Activated T-helper 17 cell treated with anti-CD3 and anti-CD28 coated beads, Interleukin-2, amount 50 U/mL, for 72 hours (primary cell): ENCODE measurements around the gene PFAS. TPM values are rescaled to one million over a fixed set of nuclear protein-coding genes. Genes with fewer than 3 reads are reported as not detected.
"Not testable (repeated sequence)": the region's sequence is repeated elsewhere in the genome, so short reads cannot be mapped to it uniquely, and the experiment has no call there.

Experiments used
- ATAC-seq: fragments of 150-1000 bp; cut with Tn5 transposase; replicated peaks from 2 replicates; pipeline ENCODE4 v1.10.0; 2021; ENCODE audit warnings: mild to moderate bottlenecking, moderate library complexity
- H3K27ac Mint-ChIP-seq: one replicate; pipeline ENCODE4 v1.8.0; 2022; ENCODE audit warnings: mixed read lengths
- H3K27me3 Mint-ChIP-seq: one replicate; pipeline ENCODE4 v1.8.0; 2022; ENCODE audit warnings: mixed read lengths
- H3K36me3 Mint-ChIP-seq: one replicate; pipeline ENCODE4 v1.8.0; 2022; ENCODE audit warnings: low read depth, mild to moderate bottlenecking, mixed read lengths
- H3K4me1 Mint-ChIP-seq: one replicate; pipeline ENCODE4 v1.8.0; 2022; ENCODE audit warnings: mixed read lengths
- H3K4me3 Mint-ChIP-seq: one replicate; pipeline ENCODE4 v1.8.0; 2022; ENCODE audit warnings: mild to moderate bottlenecking, mixed read lengths
- H3K9me3 Mint-ChIP-seq: one replicate; pipeline ENCODE4 v1.8.0; 2022; ENCODE audit warnings: mixed read lengths
- total RNA-seq, 2 donors: library from RNA; stranded (reverse); gene quantifications; one replicate each; pipeline ENCODE4 v1.2.3, GENCODE V29; 2022

The PFAS gene
- total RNA-seq: 100 to 1,000 TPM in 1 of 2 donors, 10 to 100 TPM in 1; 53.9 to 143 TPM

DNA sequence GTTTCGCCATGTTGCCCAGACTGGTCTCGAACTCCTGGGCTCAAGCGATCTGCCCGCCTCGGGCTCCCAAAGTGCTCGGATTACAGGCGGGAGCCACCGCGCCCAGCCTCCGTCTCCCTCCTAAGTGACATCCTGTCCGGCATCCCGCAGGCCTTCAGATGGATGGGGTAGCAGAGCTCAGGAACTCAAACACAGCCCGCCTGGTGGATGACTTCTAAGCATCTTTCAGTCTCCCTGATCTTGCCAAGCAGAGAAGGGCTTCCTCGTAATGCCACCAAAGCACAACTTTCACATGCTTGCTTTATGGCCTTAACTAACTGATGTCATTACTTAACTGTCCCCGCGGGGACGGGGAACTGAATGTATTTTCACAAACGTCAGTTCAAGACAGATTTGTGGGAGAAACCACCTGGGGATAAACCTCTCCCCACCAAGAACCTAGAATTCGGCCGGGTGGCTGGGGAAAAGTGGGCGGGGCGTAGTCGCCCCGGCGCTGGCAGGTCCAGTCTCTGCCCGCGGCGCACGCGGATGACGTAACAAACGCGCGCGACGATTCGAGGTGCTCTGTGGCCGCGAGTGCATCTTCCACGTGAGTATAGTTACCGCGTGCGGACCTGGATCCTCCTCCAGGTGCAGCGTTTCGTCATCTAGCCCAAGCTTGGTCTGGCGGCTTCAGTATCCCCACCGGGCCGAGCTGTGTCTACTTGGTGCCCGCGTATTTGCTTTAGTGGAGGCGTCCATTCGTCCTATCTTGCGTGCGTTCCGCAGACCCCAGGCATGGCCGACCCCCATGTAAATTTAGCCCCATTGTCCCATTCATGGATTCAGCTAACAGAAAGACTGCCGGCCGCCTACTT lies at the start of gene PFAS:
Gene PFAS, plus strand, starts transcription at position 539 of the 857 bp plus-strand sequence. CDS start 4,649 bp downstream, outside the sequence.
- peak within 1 kb of the TSS; percentile 100 for H3K4me3 Mint-ChIP-seq
- peaks cover 24% of the 10 kb centered on the region for H3K4me1 Mint-ChIP-seq
- H3K27me3 Mint-ChIP-seq: no peaks in the 10 kb centered on the region
- peaks cover 59% of the 10 kb centered on the region for H3K36me3 Mint-ChIP-seq
- peak; percentile 63 for ATAC-seq
- peak within 1 kb of the TSS; percentile 99 for H3K27ac Mint-ChIP-seq
- H3K9me3 Mint-ChIP-seq: no peaks in the 10 kb centered on the region

- no peaks in the 10 kb centered on the region for H3K27me3 Mint-ChIP-seq
- H3K27ac Mint-ChIP-seq: no peak overlapping the region
- no peak overlapping the region for H3K4me3 Mint-ChIP-seq
- no peak for ATAC-seq
- H3K4me1 Mint-ChIP-seq: peaks cover under 1% of the 10 kb centered on the region
- no peaks in the 10 kb centered on the region for H3K9me3 Mint-ChIP-seq
- peaks cover 54% of the 10 kb centered on the region for H3K36me3 Mint-ChIP-seq
Observed at GRCh38 chr17:8204761-8205555, 44.1 kb upstream of the PFAS start.

- H3K27ac Mint-ChIP-seq: no peak overlapping the region
- peaks cover 62% of the 10 kb centered on the region for H3K36me3 Mint-ChIP-seq
- no peak overlapping the region for H3K4me3 Mint-ChIP-seq
- H3K27me3 Mint-ChIP-seq: no peaks in the 10 kb centered on the region
- ATAC-seq: no peak
- peaks cover 10% of the 10 kb centered on the region for H3K4me1 Mint-ChIP-seq
- H3K9me3 Mint-ChIP-seq: no peaks in the 10 kb centered on the region
Observed at GRCh38 chr17:8206536-8206935, 42.6 kb upstream of the PFAS start.

DNA sequence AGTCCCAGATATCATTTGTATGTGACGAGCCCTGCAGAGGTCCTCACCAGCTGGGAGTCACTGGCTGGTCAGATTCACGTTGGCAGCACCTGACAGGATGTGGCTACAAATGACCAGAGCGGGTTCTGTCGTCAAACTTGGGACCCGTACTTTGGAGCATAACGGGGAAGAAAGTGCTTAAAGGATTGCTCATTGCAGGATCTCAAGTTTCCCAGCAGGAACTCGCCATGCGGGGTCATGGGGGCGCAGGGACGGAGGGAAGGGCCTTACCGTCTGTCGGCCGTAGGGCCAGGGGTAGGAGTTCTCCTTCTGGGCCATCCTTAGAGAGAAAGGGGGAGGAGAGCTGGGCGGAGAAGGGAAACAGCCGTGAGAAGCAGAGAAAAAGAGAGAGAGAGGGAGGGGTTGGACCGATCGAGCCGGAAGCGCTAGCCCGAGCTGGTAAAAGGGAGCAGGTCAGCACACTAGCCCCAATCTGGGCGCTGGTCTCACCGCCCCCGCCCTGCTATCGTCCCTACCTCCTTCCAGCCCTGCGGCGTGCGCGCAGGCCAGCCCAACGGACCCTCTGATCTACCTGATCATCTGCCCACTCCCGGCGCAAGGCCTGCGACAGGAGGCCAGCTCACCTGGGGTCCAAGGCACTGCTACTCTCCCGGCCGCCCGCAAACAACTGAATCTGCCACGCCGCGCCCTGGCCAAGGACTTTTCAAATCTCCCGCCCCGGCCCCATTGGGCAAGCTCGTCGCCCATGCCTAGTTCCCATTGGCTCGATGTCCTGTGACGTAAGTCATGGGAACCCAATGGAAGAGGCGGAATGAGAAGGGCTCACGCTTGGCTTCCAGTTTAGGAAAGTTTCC lies 39.0 kb upstream of the PFAS start, which contains the start of gene AURKB:
Gene AURKB, minus strand, starts transcription at position 669 of the 854 bp plus-strand sequence. Its CDS starts 351 bp downstream, at position 318.
- Mint-ChIP-seq H3K27ac (peak within 1 kb of the TSS; percentile 92), H3K4me1 (peaks cover 11% of the 10 kb centered on the region), H3K27me3 (no peaks in the 10 kb centered on the region), H3K9me3 (no peaks in the 10 kb centered on the region), H3K36me3 (peaks cover 49% of the 10 kb centered on the region), H3K4me3 (peak within 1 kb of the TSS; percentile 96)
- ATAC-seq: peak; percentile 99

DNA sequence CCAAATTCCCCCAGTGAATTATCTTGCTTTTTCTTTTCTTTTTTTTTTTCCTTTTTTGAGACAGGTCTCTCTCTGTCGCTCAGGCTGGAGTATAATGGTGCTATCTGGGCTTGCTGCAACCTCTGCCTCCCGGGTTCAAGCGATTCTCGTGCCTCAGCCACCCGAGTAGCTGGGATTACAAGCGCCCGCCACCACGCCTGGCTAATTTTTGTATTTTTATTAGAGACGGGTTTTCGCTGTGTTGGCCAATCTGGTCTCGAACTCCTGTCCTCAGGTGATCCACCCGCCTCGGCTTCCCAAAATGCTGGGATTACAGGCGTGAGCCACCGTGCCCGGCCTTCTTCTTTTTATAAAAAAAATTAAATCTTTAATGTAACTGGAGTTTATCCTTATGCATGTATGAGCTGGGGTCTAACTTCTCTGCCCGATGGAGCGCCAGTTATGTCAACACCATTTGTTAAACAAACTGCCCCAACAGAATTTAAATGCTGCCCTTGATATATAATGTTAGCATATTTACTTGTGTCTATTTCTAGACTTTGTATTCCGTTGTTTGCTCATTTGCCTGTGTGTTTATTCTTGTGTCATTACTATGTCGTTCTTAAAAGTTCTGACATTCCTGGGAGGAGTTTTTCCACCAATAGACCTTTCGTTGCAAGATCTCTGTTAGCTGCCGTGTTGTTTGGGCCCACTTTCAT lies 38.2 kb upstream of the PFAS start:
- H3K36me3 Mint-ChIP-seq: peaks cover 41% of the 10 kb centered on the region
- H3K4me3 Mint-ChIP-seq: peak overlapping the region; percentile 96
- peaks cover 11% of the 10 kb centered on the region for H3K4me1 Mint-ChIP-seq
- H3K27ac Mint-ChIP-seq: peak overlapping the region; percentile 92
- peak; percentile 36 for ATAC-seq
- H3K27me3 Mint-ChIP-seq: no peaks in the 10 kb centered on the region
- no peaks in the 10 kb centered on the region for H3K9me3 Mint-ChIP-seq

DNA sequence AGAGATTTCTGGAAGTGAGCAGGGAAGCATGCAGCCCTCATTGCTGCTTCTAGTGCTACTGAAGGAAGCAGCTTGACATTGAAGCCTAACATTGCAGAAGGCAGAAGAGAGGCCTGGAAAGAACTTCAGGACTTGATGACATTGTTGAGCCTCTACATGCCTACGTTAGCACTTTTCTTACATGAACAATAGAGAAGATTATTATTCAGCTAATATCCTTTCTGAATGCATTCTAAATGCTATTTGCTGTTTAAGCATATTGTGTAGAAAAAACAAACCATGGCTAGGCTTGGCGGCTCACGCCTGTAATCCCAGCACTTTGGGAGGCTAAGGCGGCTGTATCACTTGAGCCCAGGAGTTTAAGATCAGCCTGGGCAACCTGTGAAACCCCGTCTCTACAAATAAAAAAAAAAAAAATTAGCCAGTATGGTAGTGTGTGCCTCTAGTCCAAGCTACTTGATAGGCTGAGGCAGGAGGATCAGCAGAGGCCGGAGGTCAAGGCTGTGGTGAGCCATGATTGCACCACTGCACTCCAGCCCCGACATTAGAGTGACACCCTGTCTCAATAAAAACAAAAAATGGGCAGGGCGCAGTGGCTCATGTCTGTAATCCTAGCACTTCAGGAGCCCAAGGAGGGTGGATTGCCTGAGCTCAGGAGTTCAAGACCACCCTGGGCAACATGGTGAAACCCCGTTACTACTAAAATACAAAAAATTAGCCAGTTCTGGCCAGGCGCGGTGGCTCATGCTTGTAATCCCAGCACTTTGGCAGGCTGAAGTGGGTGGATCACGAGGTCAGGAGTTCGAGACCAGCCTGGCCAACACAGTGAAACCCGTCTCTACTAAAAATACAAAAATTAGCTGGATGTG lies 36.5 kb upstream of the PFAS start:
- no peak overlapping the region for H3K27ac Mint-ChIP-seq
- H3K27me3 Mint-ChIP-seq: no peaks in the 10 kb centered on the region
- no peaks in the 10 kb centered on the region for H3K9me3 Mint-ChIP-seq
- no peak for ATAC-seq
- peaks cover 11% of the 10 kb centered on the region for H3K4me1 Mint-ChIP-seq
- peaks cover 25% of the 10 kb centered on the region for H3K36me3 Mint-ChIP-seq
- no peak overlapping the region for H3K4me3 Mint-ChIP-seq

DNA sequence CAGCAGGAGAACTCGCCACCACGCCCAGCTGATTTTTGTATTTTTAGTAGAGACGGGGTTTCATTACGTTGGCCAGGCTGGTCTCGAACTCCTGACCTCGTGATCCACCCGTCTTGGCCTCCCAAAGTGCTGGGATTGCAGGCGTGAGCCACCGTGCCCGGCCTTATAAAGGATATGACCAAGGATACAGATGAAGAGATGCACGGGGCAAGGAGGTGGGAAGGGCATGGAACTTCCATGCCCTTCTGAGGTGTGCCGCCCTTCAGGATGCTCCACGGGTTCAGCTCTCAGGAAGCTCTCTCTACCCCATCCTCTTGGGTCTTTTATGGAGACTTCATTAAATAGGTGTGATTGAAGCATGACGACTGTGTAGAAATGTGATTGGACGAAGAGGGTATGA lies 35.1 kb upstream of the PFAS start:
- H3K27me3 Mint-ChIP-seq, H3K4me3 Mint-ChIP-seq: not testable (repeated sequence)

GRCh38 chr17:8220783-8221662 lies 28.1 kb upstream of the PFAS start:
- H3K27ac Mint-ChIP-seq: peak overlapping the region; percentile 98
- no peaks in the 10 kb centered on the region for H3K9me3 Mint-ChIP-seq
- no peaks in the 10 kb centered on the region for H3K27me3 Mint-ChIP-seq
- peak; percentile 40 for ATAC-seq
- H3K4me3 Mint-ChIP-seq: peak overlapping the region; percentile 85
- peaks cover 19% of the 10 kb centered on the region for H3K4me1 Mint-ChIP-seq
- peaks cover 32% of the 10 kb centered on the region for H3K36me3 Mint-ChIP-seq

More for the DNA sequence above, 35.1 kb upstream of the PFAS start:
- H3K9me3 Mint-ChIP-seq, ATAC-seq, H3K27ac Mint-ChIP-seq: not testable (repeated sequence)
- Mint-ChIP-seq H3K4me1 (peaks cover 11% of the 10 kb centered on the region), H3K36me3 (peaks cover 18% of the 10 kb centered on the region)

DNA sequence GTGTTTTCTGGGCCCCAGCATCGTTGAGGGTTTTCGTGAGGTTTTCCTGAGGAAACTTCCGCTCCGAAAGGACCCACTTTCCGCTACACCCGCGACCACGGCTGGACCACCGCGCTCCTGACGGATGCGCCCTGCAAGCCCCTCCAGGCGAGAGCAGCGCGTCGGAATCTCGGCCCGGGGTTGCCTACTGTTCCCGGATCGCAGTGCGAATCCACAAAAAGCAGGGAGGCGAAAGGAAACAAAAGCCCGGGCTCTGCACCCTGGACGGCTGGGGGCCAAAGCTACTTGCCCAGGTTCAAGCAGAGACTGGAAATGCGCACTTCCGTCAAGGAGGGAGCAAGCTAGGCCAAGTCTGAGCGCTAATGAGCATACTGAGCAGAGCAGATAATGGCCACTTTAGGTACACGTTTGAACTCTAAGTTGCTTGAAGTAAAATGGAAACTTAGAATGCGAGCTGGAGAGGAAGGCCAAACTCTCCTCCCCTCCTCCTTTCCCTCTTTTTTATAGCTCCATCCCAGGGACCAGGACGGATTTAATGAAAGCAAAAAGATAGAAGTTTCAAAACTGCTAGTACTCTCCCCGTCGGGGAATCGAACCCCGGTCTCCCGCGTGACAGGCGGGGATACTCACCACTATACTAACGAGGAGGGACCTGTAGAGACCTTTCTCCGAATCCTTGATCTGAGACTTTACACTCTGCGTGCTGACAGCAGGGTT lies 27.3 kb upstream of the PFAS start:
- Mint-ChIP-seq H3K27ac (peak overlapping the region; percentile 98), H3K36me3 (peaks cover 40% of the 10 kb centered on the region), H3K4me1 (peaks cover 27% of the 10 kb centered on the region), H3K4me3 (peak overlapping the region; percentile 85), H3K27me3 (no peaks in the 10 kb centered on the region), H3K9me3 (peaks cover 3% of the 10 kb centered on the region)
- ATAC-seq: peak; percentile 64

GRCh38 chr17:8222380-8222629 lies 26.8 kb upstream of the PFAS start:
- no peaks in the 10 kb centered on the region for H3K27me3 Mint-ChIP-seq
- H3K9me3 Mint-ChIP-seq: peaks cover 3% of the 10 kb centered on the region
- H3K4me1 Mint-ChIP-seq: peaks cover 32% of the 10 kb centered on the region
- peaks cover 44% of the 10 kb centered on the region for H3K36me3 Mint-ChIP-seq
- peak overlapping the region; percentile 85 for H3K4me3 Mint-ChIP-seq
- ATAC-seq: peak; percentile 53
- peak overlapping the region; percentile 98 for H3K27ac Mint-ChIP-seq

DNA sequence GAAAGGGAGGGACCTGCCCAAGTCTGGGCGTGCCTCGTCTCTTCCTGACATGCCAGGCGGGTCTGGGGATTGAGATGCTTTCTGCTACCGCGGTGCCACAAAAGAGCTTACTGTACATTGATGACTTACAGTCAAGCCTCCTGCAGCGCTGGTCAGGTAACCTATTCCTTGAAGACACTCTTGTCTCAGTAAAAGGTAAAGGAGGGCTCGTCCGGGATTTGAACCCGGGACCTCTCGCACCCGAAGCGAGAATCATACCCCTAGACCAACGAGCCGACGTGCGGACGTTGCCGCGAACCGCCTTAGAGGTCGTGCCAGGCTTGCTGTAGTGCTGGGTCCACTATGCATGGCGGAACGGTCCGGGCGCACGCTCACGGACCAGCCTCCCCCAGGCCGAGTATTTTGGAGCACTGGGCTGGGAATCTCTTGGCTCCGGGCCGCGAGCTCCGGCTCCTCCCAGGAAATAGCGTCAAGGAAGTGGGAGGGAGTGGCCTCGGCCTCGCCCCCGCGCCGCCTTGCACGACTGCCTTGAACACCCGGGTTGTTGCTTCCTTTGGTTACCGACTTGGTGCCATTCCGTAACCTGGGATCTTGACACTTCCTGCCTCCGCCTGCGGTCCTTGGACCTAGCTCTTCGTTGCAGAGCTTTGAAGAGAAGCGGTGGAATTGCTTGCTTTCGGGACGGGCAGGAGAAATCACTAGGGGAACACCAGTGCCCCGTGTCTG lies 26.3 kb upstream of the PFAS start:
- H3K4me1 Mint-ChIP-seq: peaks cover 37% of the 10 kb centered on the region

More for the DNA sequence above, 26.3 kb upstream of the PFAS start:
- Mint-ChIP-seq H3K9me3 (peaks cover 3% of the 10 kb centered on the region), H3K36me3 (peaks cover 49% of the 10 kb centered on the region), H3K27me3 (no peaks in the 10 kb centered on the region), H3K27ac (peak overlapping the region; percentile 98), H3K4me3 (peak overlapping the region; percentile 85)
- ATAC-seq: peak; percentile 47
